LNCAP (cell line): Measurements from ENCODE around the gene BRSK1.

ENCODE experiments used
- TF ChIP-seq, protein P1 (sequence below): fragments of 450-650 bp; IDR thresholded peaks from 2 replicates; pipeline ENCODE4 v1.5.1; 2017; ENCODE audit warnings: mild to moderate bottlenecking

Gene BRSK1

DNA sequence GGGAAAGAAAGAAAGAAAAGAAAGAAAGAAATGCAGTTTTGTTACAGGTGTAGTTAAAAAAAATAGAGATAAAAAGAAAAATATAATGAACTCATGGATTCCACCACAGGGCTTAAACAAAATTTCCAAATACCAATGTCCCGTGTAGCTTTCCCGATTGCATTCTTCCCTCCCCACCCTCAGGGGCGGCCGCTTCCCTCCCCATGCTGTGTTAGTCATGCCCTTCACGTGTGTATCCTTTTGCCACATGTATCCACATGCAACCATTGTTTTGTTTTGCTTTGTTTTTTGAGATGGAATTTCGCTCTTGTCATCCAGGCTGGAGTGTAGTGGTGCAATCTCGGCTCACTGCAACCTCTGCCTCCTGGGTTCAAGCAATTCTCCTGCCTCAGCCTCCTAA, 52.3 kb downstream of the BRSK1 start:
- TF ChIP-seq, protein P1, sequence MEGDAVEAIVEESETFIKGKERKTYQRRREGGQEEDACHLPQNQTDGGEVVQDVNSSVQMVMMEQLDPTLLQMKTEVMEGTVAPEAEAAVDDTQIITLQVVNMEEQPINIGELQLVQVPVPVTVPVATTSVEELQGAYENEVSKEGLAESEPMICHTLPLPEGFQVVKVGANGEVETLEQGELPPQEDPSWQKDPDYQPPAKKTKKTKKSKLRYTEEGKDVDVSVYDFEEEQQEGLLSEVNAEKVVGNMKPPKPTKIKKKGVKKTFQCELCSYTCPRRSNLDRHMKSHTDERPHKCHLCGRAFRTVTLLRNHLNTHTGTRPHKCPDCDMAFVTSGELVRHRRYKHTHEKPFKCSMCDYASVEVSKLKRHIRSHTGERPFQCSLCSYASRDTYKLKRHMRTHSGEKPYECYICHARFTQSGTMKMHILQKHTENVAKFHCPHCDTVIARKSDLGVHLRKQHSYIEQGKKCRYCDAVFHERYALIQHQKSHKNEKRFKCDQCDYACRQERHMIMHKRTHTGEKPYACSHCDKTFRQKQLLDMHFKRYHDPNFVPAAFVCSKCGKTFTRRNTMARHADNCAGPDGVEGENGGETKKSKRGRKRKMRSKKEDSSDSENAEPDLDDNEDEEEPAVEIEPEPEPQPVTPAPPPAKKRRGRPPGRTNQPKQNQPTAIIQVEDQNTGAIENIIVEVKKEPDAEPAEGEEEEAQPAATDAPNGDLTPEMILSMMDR, result no peak

DNA sequence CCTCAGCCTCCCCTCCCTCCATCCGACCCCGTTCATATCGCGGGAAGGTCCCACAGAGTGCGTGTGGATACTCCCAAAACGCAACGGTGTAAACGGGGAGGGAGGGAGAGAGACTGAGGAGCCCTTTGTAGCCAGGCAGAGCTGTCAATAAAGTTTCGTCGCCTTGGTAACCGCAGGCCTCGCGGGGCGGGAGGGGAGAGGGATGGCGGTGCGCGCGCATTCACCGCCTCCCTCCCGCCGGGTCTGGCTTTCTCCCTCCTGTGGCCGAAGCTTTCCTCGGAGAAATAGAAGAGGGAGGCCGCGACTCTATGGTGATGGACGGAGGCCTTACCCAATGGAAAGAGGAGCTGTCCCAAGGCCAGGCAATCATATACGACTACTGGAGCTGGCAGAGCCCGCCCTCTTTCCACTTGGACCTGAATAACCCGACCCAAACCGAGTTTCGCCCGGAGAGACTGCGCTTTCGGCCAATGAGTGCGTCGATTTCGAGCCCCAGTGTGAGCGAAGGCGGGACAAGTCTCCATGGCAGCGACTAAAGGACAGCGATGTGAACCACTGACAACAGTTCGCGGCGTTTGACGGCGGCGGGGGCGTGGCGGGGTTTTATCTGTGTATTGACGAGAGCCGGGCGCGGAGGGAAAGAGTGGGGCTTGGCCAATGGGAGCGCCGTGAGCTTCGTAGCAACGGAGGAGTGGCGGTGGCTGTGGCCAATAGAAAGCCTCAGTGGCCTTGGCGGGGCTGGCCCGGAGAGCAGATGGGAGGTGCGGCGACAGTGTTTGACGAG, 55.5 kb downstream of the BRSK1 start, which contains the start of gene KMT5C:
Gene KMT5C, plus strand, starts transcription at position 772 of the 784 bp plus-strand sequence. CDS start 2,061 bp downstream, outside the sequence.
- TF ChIP-seq, protein P1, result no peak

DNA sequence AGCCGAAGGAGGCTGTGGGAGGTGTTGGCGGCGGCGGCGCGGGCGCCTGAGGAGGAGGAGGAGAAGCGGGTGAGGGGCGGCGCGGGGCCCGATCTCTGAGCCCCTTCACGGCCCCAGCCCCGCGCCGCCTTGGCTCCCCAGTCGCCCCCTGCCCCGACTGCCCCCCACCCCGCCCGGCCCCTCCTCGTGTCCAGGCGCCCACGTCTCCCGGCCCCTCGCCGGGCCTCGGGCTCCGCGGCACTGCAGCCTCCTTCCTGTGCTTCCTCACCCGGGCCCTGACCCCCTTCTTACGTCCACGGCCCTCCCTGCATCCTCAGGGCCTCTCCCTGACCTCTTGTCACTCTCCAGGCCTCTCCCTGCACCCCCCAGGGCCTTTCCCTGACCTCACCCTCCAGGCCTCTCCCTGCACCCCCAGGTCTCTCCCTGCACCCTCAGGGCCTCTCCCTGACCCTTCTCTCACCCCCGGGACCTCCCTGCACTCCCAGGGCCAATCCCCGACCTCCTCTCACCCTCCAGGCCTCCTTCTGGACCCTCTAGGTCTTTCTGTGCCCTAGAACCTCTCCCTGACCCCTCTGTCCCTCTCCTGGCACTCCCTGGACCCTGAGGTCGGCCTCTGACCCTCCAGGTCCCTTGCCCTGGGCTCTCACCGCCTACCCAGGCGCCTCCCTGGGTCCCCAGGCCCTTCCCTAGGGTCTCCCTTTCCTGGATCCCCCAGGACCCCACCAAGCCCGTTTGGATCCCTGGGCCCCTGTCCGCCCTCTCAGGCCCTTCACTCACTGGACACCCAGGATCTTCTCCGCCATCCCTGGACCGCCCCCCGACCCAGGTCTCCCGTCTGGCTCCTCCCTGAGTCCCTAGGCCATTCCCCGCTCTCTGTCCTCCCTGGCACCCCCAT, 56.3 kb downstream of the BRSK1 start:
- TF ChIP-seq, protein P1, result no peak

DNA sequence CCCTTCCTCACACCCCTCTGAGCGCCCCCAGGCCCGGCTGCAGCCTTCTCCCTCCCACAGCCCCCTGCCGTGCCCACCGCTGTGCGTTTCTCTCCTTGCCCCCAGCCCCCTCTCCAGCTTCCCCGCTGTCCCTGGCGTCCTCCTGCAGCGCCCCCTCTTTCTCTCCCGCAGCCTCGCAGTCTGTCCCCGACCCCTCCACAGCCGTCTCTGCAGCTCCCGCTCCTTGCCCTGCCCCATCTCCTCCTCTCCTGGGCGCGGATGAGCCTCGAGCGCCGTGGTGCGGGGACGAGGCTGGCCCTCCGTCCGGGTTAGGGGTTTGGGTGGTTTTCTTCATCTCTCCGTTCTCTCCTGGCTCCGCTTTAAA, 57.0 kb downstream of the BRSK1 start:
- TF ChIP-seq, protein P1, result peak; percentile 17; the same call in 1 of the 2 replicates

DNA sequence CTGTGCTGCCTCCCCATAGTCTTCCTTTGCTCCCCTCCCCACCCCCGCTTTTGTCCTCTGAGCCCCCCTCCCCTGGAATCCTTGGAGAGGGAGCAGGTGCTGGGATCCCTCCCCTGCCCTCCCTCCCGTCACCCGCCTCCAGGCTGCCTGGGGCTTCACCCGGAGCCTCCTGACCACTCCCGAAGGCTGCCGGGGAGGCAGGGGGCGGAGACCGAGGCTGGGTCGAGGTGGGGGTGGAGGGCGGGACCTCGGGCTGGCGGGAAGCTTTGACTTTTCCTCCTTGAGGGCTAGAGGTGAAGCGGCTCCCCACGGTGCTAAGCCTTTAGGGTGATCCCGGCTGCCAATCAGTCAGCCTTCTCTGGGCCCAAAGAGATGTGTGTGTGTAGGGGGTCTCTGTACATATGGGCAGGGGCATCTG, 57.4 kb downstream of the BRSK1 start:
- TF ChIP-seq, protein P1, result no peak

DNA sequence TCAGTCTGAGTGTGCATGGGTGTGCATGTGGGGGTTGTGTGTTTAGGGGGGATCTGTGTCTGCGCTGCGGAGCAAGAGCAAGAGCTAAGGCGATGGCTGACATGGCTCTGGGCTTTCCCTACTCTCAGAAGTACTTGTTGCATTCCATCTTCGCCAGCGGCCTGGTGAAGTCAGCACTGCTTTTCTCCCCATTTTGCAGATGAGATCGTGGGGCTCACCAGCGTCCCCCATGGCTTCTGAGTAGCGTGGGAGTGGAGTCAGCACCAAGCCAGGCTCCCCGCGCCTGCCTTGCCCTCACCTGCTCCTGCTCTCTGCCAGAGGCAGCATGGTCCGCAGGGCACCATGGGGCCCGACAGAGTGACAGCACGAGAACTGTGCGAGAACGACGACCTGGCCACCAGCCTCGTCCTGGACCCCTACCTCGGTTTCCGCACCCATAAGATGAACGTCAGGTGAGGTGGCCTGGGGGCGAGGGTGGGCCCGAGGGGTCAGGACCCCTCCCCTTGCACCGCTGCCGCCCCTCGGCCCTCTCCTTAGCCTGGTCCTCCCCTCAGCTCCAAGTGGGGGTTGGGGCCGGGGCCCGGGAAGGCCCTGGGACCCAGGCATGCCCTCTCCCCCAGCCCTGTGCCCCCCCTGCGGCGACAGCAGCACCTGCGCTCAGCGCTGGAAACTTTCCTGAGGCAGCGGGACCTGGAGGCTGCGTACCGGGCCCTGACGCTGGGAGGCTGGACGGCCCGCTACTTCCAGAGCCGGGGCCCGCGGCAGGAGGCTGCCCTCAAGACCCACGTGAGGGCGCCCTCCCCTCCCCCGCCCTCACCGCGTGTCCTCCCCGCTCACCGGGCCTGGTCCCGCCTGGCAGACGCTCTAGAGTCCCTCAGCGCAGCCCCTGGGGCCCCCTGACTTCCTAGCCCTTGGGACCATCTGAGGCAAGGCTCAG, 58.1 kb downstream of the BRSK1 start:
- TF ChIP-seq, protein P1, result no peak

DNA sequence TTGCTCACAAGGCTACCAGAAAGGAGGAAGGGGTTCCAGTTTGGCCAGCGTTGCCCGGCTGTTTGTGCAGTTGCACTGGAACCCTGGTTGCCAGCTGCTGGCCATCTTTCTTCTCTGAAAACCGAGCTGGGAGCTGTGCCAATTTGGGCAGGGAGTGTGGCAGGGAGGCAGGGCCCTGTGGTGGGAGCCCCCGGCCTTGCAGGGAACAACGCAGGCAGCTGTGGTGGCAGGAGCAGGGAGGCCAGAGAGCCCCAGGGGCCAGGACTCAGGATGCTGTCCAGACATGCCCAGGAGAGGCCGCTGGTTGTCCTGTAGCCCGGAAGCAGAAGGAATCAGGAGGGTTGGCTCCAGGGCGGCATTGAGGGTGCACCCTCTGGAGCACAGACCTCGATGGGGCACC, 60.6 kb downstream of the BRSK1 start:
- TF ChIP-seq, protein P1, result no peak
